PC-3 (cell line): ENCODE results near the gene CCL15. TPM values are rescaled to one million over a fixed set of nuclear protein-coding genes. Genes with fewer than 3 reads are reported as not detected.

Experiments
- total RNA-seq: library from RNA; depleted of rRNA; stranded (reverse); fragments of >200 nt; gene quantifications from 2 replicates; pipeline ENCODE4 v1.2.3, GENCODE V29; 2014; rRNA removed

The CCL15 gene
- total RNA-seq, 1 experiment from 2014 or later: not detected

Other genes with a start within 250 kb of the CCL15 start
- not detected in 2 replicates for gene GAS2L2, start 248.3 kb downstream of the CCL15 start, total RNA-seq
- not detected in 2 replicates for gene C17orf50, start 240.7 kb downstream of the CCL15 start, total RNA-seq
- 1.6 and 2.4 TPM in 2 replicates for gene MMP28, start 205.9 kb downstream of the CCL15 start, total RNA-seq
- gene TAF15, start 192.1 kb downstream of the CCL15 start, total RNA-seq: 32.4 and 48.1 TPM in 2 replicates
- gene HEATR9, start 132.7 kb downstream of the CCL15 start, total RNA-seq: not detected in 2 replicates
- not detected in 2 replicates for gene CCL5, start 121.2 kb downstream of the CCL15 start, total RNA-seq
- 2.0 and 2.6 TPM in 2 replicates for gene RDM1, start 70.8 kb downstream of the CCL15 start, total RNA-seq
- gene LYZL6, start 57.8 kb downstream of the CCL15 start, total RNA-seq: not detected in 2 replicates
- not detected in 2 replicates for gene CCL16, start 20.1 kb downstream of the CCL15 start, total RNA-seq
- gene CCL14, start 14.8 kb downstream of the CCL15 start, total RNA-seq: not detected in 2 replicates
- gene CCL23, start 16.4 kb upstream of the CCL15 start, total RNA-seq: not detected in 2 replicates
- gene CCL18, start 62.7 kb upstream of the CCL15 start, total RNA-seq: not detected in 2 replicates
- not detected in 2 replicates for gene CCL3, start 88.6 kb upstream of the CCL15 start, total RNA-seq
- not detected in 2 replicates for gene CCL4, start 102.3 kb upstream of the CCL15 start, total RNA-seq
- 1.4 and 4.3 TPM in 2 replicates for gene TBC1D3B, start 175.1 kb upstream of the CCL15 start, total RNA-seq
- not detected in 2 replicates for gene CCL3L1, start 195.2 kb upstream of the CCL15 start, total RNA-seq
- not detected in 2 replicates for gene CCL4L2, start 209.5 kb upstream of the CCL15 start, total RNA-seq